ENCODE data around the gene PIAS4. TPM values are rescaled to one million over a fixed set of nuclear protein-coding genes. Genes with fewer than 3 reads are reported as not detected.

Gene PIAS4
- total RNA-seq, 2 donors from 2014 or later: 12.7 to 17.1 TPM

DNA sequence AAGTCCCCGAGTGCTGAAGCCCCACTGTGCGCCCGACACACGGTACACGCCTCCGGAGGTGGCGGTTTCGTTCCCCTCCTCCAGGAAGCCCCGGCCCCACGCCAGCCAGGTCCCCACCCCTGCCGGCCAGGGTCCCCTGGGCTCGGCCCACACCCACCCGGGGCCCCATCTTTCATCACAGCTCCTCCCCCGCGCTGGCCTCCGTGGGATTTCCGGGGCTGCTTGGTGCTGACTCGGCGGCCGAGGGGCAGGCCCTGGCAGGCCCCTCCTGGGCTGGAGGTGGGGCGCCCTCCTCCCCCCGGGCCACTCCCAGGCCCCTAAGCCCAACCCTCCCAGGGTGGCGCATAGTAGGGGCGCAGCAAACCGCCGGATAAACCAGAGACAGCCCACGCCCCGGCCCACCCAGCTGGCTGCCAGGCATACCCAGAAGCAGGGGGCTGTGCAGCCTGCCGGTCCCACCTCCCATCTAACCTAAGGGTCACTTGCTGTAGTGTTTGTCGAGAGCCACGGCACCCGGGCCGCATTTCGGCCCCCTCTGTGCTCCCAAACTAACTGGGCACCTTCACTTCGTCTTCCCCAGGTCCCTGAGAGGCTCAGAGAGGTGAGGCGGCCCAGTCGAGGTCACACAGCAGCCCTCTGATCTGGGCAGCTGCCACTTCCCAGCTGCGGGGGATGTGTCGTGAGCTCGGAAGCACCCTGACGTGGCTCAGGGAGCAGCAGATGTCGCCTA lies 52.5 kb downstream of the PIAS4 start:
- Histone ChIP-seq H3K36me3 (replicated peaks in 1 of 2; ENCODE audit: insufficient read depth in 1 of 2, low read depth in 2 of 2) (no peaks in the 10 kb centered on the region), H3K4me3 (no peak overlapping the region), H3K9me3 (no peaks in the 10 kb centered on the region), H3K27me3 (no peaks in the 10 kb centered on the region), H3K27ac (peak overlapping the region; percentile 68 to 97 (median 93)), H3K4me1 (peaks cover 72% of the 10 kb centered on the region)
- peak; percentile 42 to 53 (median 46) for DNase-seq
- no peak for ATAC-seq
- TF ChIP-seq, protein P1, sequence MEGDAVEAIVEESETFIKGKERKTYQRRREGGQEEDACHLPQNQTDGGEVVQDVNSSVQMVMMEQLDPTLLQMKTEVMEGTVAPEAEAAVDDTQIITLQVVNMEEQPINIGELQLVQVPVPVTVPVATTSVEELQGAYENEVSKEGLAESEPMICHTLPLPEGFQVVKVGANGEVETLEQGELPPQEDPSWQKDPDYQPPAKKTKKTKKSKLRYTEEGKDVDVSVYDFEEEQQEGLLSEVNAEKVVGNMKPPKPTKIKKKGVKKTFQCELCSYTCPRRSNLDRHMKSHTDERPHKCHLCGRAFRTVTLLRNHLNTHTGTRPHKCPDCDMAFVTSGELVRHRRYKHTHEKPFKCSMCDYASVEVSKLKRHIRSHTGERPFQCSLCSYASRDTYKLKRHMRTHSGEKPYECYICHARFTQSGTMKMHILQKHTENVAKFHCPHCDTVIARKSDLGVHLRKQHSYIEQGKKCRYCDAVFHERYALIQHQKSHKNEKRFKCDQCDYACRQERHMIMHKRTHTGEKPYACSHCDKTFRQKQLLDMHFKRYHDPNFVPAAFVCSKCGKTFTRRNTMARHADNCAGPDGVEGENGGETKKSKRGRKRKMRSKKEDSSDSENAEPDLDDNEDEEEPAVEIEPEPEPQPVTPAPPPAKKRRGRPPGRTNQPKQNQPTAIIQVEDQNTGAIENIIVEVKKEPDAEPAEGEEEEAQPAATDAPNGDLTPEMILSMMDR (IDR thresholded peaks at IDR 0.05): no peak
- TF ChIP-seq POLR2A (IDR thresholded peaks at IDR 0.05): no peak
- WGBS, 2 donors: 47 to 80% methylated on average over 4 to 42 of the region's 42 CpGs
- intact Hi-C loops (cut with DNase I): no loop called here

DNA sequence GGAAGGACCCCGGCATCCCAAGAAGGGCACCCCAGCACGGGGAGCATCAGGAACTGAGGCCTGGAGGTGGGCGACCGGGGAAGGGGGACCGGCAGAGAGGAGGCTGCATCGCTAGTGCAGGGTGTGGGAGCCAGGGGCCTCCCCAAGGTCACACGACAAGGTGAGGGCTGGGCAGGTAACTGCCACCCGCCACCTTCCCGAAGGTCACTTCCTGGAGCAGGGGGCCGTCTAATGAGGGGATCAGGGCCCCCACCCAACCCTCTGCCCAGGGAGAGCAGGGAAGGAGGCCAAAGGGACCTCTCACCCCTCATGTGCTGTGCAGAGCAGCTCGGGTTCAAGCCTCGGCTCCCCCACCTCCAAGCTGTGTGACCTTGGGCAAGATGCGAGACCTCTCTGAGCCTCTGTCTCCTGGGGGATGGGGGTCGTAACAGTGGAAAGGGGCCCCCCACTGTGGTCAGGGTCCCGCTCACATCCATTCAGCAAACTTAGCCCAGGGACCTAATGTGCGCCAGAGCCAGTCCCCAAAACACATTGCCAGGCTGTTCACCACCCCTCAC lies 53.2 kb downstream of the PIAS4 start:
- no peak for TF ChIP-seq POLR2A (IDR thresholded peaks at IDR 0.05)
- TF ChIP-seq, protein P1 (IDR thresholded peaks at IDR 0.05): no peak
- Histone ChIP-seq H3K4me1 (peaks cover 72% of the 10 kb centered on the region), H3K9me3 (no peaks in the 10 kb centered on the region), H3K36me3 (replicated peaks in 1 of 2; ENCODE audit: insufficient read depth in 1 of 2, low read depth in 2 of 2) (no peaks in the 10 kb centered on the region), H3K27me3 (no peaks in the 10 kb centered on the region), H3K4me3 (no peak overlapping the region), H3K27ac (peak overlapping the region; percentile 68 to 97 (median 93))
- ATAC-seq (no peak), DNase-seq (peak in 3 of 4 donors; percentile 43 to 49 (median 46))
- 11 to 32% methylated on average over 3 to 16 of the region's 16 CpGs for whole genome bisulfite sequencing, 2 donors
- intact Hi-C loops (cut with DNase I): no loop called here

DNA sequence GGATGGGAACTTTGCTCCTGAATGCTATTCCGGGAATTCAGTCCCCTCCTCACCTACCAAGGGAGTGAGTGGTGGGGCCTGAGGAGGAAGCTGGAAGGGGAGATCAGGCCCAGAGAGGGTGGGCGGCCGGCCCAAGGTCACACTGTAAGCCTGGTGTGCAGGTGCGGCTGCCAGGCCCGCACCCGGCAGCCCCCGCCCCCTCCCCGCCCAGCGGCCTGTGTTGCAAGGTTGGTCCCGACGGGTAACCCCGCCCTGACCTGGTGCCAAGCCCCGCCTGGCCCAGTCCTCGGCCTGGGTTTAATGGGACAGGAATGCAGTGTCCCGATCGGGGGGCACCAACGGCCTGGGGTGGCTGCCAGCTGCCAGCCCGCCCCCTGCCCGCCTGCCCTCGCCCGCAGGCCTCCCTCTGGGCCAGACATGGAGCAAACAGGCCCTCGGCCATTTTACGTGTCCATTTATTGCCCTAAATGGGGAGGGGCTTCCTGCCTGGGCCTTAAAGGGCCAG lies 53.7 kb downstream of the PIAS4 start:
- 6% methylated on average over 23 of the region's 23 CpGs; no CpG with 5 or more reads in 1 of the 2 donors for WGBS, 2 donors
- peak; percentile 41 for ATAC-seq
- H3K4me3 ChIP-seq: no peak overlapping the region
- intact Hi-C loops (cut with DNase I): no loop called here
- peaks cover 72% of the 10 kb centered on the region for H3K4me1 ChIP-seq
- DNase-seq: peak; percentile 90 to 97 (median 94)
- no peaks in the 10 kb centered on the region for H3K36me3 ChIP-seq (replicated peaks in 1 of 2; ENCODE audit: insufficient read depth in 1 of 2, low read depth in 2 of 2)
- peak overlapping the region; percentile 68 to 97 (median 93) for H3K27ac ChIP-seq
- H3K9me3 ChIP-seq: no peaks in the 10 kb centered on the region
- H3K27me3 ChIP-seq: no peaks in the 10 kb centered on the region
- TF ChIP-seq, protein P1 (IDR thresholded peaks at IDR 0.05): no peak
- peak in 1 of 3 donors; percentile 32 for TF ChIP-seq POLR2A (IDR thresholded peaks at IDR 0.05)

DNA sequence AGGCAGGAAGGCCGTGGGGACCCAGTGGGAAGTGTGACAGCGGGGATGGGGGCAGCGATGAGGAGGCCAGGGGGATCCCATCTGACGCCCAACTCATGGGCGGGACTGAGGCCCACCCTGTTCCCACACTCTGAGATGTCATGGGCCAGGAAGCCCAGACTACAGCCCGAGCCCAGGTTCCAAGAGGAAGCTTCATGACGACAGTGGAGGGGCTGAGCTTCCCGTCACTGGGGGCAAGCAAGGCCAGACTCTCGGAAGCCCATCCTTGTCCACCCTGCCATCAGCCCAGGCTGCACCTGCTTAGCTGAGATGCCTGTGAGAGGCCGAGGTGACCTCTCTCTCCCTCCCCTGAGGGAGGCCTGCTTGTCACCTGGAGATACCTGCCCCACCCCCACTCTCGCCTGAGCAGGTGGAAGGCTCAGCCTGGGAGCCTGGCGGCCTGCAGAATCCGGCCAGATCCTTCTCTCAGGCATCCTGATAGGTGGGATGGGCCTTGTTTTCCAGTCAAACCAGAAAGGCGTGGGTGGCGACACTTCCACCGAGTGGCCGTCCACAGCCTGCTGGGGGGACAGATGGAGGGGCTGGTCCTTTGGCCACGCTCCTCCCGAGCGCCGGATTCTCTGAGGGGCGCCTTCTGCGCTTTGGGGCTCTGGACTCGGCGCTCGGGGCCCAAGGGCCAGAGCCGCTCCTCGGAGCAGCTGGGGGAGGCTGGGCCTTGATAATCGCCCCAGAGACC lies 54.3 kb downstream of the PIAS4 start:
- DNase-seq: peak; percentile 79 to 88 (median 87)
- H3K9me3 ChIP-seq: no peaks in the 10 kb centered on the region
- ATAC-seq: no peak
- H3K4me1 ChIP-seq: peaks cover 72% of the 10 kb centered on the region
- no peaks in the 10 kb centered on the region for H3K36me3 ChIP-seq (replicated peaks in 1 of 2; ENCODE audit: insufficient read depth in 1 of 2, low read depth in 2 of 2)
- H3K27ac ChIP-seq: peak overlapping the region; percentile 68 to 97 (median 93)
- no peak overlapping the region for H3K4me3 ChIP-seq
- intact Hi-C loops (cut with DNase I): no loop called here
- TF ChIP-seq, protein P1 (IDR thresholded peaks at IDR 0.05): no peak
- no peak for TF ChIP-seq POLR2A (IDR thresholded peaks at IDR 0.05)
- H3K27me3 ChIP-seq: no peaks in the 10 kb centered on the region
- 36% methylated on average over 29 of the region's 29 CpGs; no CpG with 5 or more reads in 1 of the 2 donors for WGBS, 2 donors

All from body of pancreas (tissue), 4 donors.